Activated CD4-positive, alpha-beta T cell treated with anti-CD3 and anti-CD28 coated beads for 36 hours (primary cell): ENCODE results near the gene HDDC2. TPM values are rescaled to one million over a fixed set of nuclear protein-coding genes. Genes with fewer than 3 reads are reported as not detected.

ENCODE experiments used
- ATAC-seq: fragments of 200-7000 bp; cut with Tn5 transposase; one replicate; pipeline ENCODE4 v1.10.0; 2021; ENCODE audit warnings: mild to moderate bottlenecking, moderate library complexity
- CTCF ChIA-PET: fragments of 350-600 bp; sonication (Branson Sonifier 250); formaldehyde crosslinking; loops from one replicate; lab custom pipeline; 2021; ENCODE audit warnings: antibody characterized with exemption; lab: Charles Lee
- POLR2A ChIA-PET: fragments of 350-600 bp; sonication (Branson Sonifier 250); formaldehyde crosslinking; loops from one replicate; lab custom pipeline; 2021; ENCODE audit warnings: antibody characterized with exemption, inconsistent platforms; lab: Charles Lee
- DNase-seq: peaks from one replicate; pipeline ENCODE4 v3.0.0-alpha.2; 2020
- H3K27ac Mint-ChIP-seq: one replicate; pipeline ENCODE4 v1.8.0; 2021; ENCODE audit warnings: mixed read lengths
- H3K27me3 Mint-ChIP-seq: one replicate; pipeline ENCODE4 v1.8.0; 2021; ENCODE audit warnings: mixed read lengths
- H3K36me3 Mint-ChIP-seq: one replicate; pipeline ENCODE4 v1.8.0; 2021; ENCODE audit warnings: low read depth, mixed read lengths
- H3K4me1 Mint-ChIP-seq: one replicate; pipeline ENCODE4 v1.8.0; 2021; ENCODE audit warnings: mixed read lengths
- H3K4me3 Mint-ChIP-seq: one replicate; pipeline ENCODE4 v1.8.0; 2021; ENCODE audit warnings: mild to moderate bottlenecking, moderate library complexity, mixed read lengths
- H3K9me3 Mint-ChIP-seq: one replicate; pipeline ENCODE4 v1.8.0; 2021; ENCODE audit warnings: low read depth, mixed read lengths
- intact Hi-C, 2 experiments: fragments of 100-400 bp; cut with DNase I in 1 of 2; cut with micrococcal nuclease in 1 of 2; formaldehyde crosslinking; loops; one replicate each; pipeline versions ENCODE4 v1.14.2 to v1.15.1; 2022 to 2024; cut with DNase I, micrococcal nuclease
- total RNA-seq, 2 experiments: library from RNA; stranded (reverse); gene quantifications; one replicate each; pipeline ENCODE4 v1.2.3, GENCODE V29; 2021

HDDC2 gene
- total RNA-seq, 2 experiments from 2014 or later, result 96.7 to 120 TPM

- intact Hi-C loops, result no loop called here
- ChIA-PET POLR2A (no interaction called here), CTCF (no interaction called here)
- no peaks in the 10 kb centered on the region for H3K4me1 Mint-ChIP-seq
- DNase-seq (no peak), ATAC-seq (no peak)
- no peak overlapping the region for H3K4me3 Mint-ChIP-seq
- H3K9me3 Mint-ChIP-seq, result no peaks in the 10 kb centered on the region
- no peak overlapping the region for H3K27ac Mint-ChIP-seq
- no peaks in the 10 kb centered on the region for H3K36me3 Mint-ChIP-seq
- no peaks in the 10 kb centered on the region for H3K27me3 Mint-ChIP-seq
Observed at GRCh38 chr6:125232466-125232865, 69.3 kb downstream of the HDDC2 start.

- no peaks in the 10 kb centered on the region for H3K4me1 Mint-ChIP-seq
- no peak overlapping the region for H3K4me3 Mint-ChIP-seq
- intact Hi-C loops, result no loop called here
- ChIA-PET POLR2A (no interaction called here), CTCF (no interaction called here)
- no peak overlapping the region for H3K27ac Mint-ChIP-seq
- no peak for DNase-seq
- ATAC-seq, result no peak
- no peaks in the 10 kb centered on the region for H3K9me3 Mint-ChIP-seq
- no peaks in the 10 kb centered on the region for H3K27me3 Mint-ChIP-seq
- no peaks in the 10 kb centered on the region for H3K36me3 Mint-ChIP-seq
Observed at GRCh38 chr6:125231574-125232343, 70.0 kb downstream of the HDDC2 start.

- ATAC-seq (no peak), DNase-seq (no peak)
- no peak overlapping the region for H3K4me3 Mint-ChIP-seq
- ChIA-PET CTCF (no interaction called here), POLR2A (no interaction called here)
- peaks cover 2% of the 10 kb centered on the region for H3K27me3 Mint-ChIP-seq
- no peaks in the 10 kb centered on the region for H3K9me3 Mint-ChIP-seq
- no peaks in the 10 kb centered on the region for H3K36me3 Mint-ChIP-seq
- H3K27ac Mint-ChIP-seq, result no peak overlapping the region
- no peaks in the 10 kb centered on the region for H3K4me1 Mint-ChIP-seq
- intact Hi-C loops, result no loop called here
Observed at GRCh38 chr6:125231133-125231532, 70.6 kb downstream of the HDDC2 start.

- intact Hi-C loops, result no loop called here
- Mint-ChIP-seq H3K4me3 (no peak overlapping the region), H3K36me3 (no peaks in the 10 kb centered on the region), H3K9me3 (no peaks in the 10 kb centered on the region), H3K27me3 (peaks cover 2% of the 10 kb centered on the region), H3K27ac (no peak overlapping the region), H3K4me1 (no peaks in the 10 kb centered on the region)
- CTCF ChIA-PET, result no interaction called here
- POLR2A ChIA-PET, result no interaction called here
- ATAC-seq (no peak), DNase-seq (no peak)
Observed at GRCh38 chr6:125230674-125231073, 71.1 kb downstream of the HDDC2 start.

- ChIA-PET POLR2A (no interaction called here), CTCF (no interaction called here)
Observed at GRCh38 chr6:125228981-125229479, 72.7 kb downstream of the HDDC2 start.

GRCh38 chr6:125227244-125227643, 74.5 kb downstream of the HDDC2 start:
- Mint-ChIP-seq H3K27me3 (peaks cover 2% of the 10 kb centered on the region), H3K27ac (no peak overlapping the region), H3K9me3 (no peaks in the 10 kb centered on the region), H3K36me3 (no peaks in the 10 kb centered on the region), H3K4me1 (no peaks in the 10 kb centered on the region), H3K4me3 (no peak overlapping the region)
- POLR2A ChIA-PET, result no interaction called here
- ATAC-seq (no peak), DNase-seq (no peak)
- intact Hi-C loops, result no loop called here
- CTCF ChIA-PET, result no interaction called here

More at GRCh38 chr6:125228981-125229479, 72.7 kb downstream of the HDDC2 start:
- H3K4me3 Mint-ChIP-seq, result no peak overlapping the region
- H3K27ac Mint-ChIP-seq, result no peak overlapping the region
- H3K36me3 Mint-ChIP-seq, result no peaks in the 10 kb centered on the region
- DNase-seq, result no peak
- no peaks in the 10 kb centered on the region for H3K9me3 Mint-ChIP-seq
- intact Hi-C loops, result no loop called here
- no peaks in the 10 kb centered on the region for H3K4me1 Mint-ChIP-seq
- no peak for ATAC-seq
- H3K27me3 Mint-ChIP-seq, result peaks cover 2% of the 10 kb centered on the region

Other genes with a start within 250 kb of the HDDC2 start
- gene TPD52L1, start 148.2 kb downstream of the HDDC2 start, total RNA-seq, result 1 to 10 TPM in 1 of 2 experiments, under 1 TPM in 1; 0.89 to 1.4 TPM